NCI-H2171 (cell line): Measurements from ENCODE around the gene KRTAP9-2.
"Not testable (repeated sequence)": the region's sequence is repeated elsewhere in the genome, so short reads cannot be mapped to it uniquely, and the experiment has no call there.

Experiments used
- DNase-seq: peaks from one replicate; lab custom pipeline; 2025; lab: John Stamatoyannopoulos, UW

The KRTAP9-2 gene

DNA sequence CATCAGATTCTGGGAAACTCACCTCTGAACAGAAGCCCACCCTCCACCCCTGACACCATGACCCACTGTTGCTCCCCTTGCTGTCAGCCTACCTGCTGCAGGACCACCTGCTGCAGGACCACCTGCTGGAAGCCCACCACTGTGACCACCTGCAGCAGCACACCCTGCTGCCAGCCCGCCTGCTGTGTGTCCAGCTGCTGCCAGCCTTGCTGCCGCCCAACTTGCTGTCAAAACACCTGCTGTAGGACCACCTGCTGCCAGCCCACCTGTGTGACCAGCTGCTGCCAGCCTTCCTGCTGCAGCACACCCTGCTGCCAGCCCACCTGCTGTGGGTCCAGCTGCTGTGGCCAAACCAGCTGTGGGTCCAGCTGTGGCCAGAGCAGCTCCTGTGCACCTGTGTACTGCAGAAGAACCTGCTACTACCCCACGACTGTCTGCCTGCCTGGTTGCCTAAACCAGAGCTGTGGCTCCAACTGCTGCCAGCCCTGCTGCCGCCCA lies at the start of gene KRTAP9-2:
Gene KRTAP9-2, plus strand, starts transcription at position 51 of the 498 bp plus-strand sequence. Its CDS starts 7 bp downstream, at position 58.
- DNase-seq: not testable (repeated sequence)

DNA sequence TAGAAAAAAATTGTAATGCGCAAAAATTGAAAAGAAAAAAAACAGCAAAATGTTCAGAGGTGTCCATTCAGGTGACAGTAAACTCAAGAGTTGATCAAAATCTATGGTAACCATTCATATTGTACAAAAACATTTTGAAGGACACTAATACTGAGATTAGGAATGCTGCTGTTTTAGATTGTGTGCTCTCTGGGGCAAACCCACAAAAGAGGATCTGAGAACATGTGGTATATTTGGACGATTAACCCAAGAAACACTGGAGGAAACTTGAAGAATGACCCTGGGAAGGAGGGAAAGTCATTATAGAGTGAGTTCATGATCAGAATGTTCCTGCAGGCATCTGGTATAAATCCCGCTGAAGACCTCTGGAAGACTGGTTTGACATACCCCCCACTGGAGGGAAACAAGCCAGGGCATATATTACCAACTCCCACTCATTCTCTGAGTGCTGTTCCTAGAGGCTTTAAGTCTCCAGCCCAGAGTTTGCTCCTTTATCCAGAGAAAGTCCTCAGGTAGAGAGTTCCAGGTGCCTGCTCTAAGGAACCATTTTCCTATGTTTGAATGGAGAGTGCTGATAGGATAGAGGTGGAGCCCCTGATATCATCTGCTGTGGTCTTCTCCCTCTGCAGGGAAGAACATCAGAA lies 49.6 kb upstream of the KRTAP9-2 start:
- no peak for DNase-seq

DNA sequence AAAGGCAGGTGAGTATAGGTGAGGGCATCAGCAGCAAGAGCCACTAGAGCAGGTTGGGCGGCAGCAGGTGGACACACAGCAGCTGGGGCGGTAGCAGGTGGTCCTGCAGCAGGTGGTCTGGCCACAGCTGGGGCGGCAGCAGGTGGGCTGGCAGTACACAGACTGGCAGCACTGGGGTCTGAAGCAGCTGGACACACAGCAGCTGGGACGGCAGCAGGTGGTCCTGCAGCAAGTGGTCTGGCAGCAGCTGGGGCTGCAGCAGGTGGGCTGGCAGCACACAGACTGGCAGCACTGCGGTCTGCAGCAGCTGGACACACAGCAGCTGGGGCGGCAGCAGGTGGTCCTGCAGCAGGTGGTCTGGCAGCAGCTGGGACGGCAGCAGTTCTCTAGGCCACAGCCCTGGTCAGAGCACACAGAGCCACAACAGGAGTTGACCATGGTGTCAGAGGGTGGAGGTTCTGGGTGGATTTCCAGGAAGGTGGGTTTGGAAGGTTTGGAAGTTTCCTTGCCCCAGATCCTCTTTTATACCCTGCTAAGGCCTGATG lies 48.6 kb upstream of the KRTAP9-2 start, which contains the start of gene KRTAP4-2:
Gene KRTAP4-2, minus strand, starts transcription at position 495 of the 545 bp plus-strand sequence. Its CDS starts 57 bp downstream, at position 438.
- DNase-seq: no peak

- DNase-seq: no peak
Measured at GRCh38 chr17:41178341-41178740, 48.1 kb upstream of the KRTAP9-2 start.

GRCh38 chr17:41178843-41179616 lies 47.4 kb upstream of the KRTAP9-2 start:
- no peak for DNase-seq

- no peak for DNase-seq
Measured at GRCh38 chr17:41184480-41184961, 41.9 kb upstream of the KRTAP9-2 start, which contains the start of gene KRTAP4-1. Gene KRTAP4-1 (minus strand): TSS chr17:41184911. CDS start chr17:41184854, 57 bp downstream.

DNA sequence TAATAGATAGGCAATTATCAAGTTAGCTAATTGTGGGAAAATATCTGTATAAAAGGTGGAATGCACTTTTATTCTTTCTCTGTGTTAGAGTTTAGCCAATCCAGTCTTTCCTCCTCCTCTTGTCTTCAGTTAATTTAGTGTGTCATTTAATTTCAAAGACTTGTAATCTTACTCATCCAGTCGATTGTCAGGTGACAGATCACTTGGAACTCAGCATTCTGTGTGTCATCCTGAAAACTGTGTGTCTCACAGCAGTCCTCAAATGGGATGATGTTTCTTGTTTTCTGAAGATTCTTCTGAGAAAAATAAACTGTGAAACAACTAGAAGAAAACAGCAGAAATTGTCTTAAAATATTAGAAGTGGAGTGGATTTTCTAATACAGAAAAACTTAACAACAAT lies 41.4 kb upstream of the KRTAP9-2 start:
- DNase-seq: no peak

- DNase-seq: no peak
Measured at GRCh38 chr17:41186872-41187271, 39.6 kb upstream of the KRTAP9-2 start.

- not testable (repeated sequence) for DNase-seq
Measured at GRCh38 chr17:41189837-41190318, 36.6 kb upstream of the KRTAP9-2 start, which contains the start of gene KRTAP9-1. Gene KRTAP9-1 (plus strand): TSS chr17:41189887. CDS start chr17:41189887, 0 bp downstream.

- no peak for DNase-seq
Measured at GRCh38 chr17:41190328-41190727, 36.1 kb upstream of the KRTAP9-2 start.

GRCh38 chr17:41196068-41196467 lies 30.4 kb upstream of the KRTAP9-2 start:
- DNase-seq: no peak

DNA sequence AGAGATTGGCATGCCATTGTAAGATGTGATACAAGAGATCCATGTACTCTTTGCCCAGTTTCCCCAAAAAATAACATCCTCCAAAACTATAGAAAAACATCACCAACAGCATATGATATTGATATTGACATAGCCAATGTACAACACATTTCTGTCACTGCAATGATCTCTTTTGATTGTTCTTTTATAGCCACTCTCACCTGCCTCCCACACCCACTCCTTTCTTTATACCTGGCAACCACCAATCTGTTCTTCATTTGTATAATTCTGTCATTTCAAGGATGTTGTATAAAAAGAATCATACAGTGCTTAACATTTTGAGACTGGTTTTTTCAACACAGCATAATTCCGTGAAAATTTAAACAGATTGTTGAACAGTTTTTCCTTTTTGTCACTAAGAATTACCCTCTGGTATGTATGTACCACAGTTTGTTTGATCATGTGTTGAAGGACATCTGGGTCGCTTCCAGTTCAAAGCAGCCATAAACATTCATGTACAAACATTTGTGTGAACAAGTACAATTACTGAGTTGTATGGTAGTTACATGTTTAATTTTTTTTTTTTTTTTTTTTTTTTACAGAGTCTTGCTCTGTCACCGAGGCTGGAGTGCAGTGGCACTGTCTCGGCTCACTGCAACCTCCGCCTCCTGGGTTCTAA lies 26.9 kb upstream of the KRTAP9-2 start:
- no peak for DNase-seq

- no peak for DNase-seq
Measured at GRCh38 chr17:41211845-41212466, 14.5 kb upstream of the KRTAP9-2 start.

DNA sequence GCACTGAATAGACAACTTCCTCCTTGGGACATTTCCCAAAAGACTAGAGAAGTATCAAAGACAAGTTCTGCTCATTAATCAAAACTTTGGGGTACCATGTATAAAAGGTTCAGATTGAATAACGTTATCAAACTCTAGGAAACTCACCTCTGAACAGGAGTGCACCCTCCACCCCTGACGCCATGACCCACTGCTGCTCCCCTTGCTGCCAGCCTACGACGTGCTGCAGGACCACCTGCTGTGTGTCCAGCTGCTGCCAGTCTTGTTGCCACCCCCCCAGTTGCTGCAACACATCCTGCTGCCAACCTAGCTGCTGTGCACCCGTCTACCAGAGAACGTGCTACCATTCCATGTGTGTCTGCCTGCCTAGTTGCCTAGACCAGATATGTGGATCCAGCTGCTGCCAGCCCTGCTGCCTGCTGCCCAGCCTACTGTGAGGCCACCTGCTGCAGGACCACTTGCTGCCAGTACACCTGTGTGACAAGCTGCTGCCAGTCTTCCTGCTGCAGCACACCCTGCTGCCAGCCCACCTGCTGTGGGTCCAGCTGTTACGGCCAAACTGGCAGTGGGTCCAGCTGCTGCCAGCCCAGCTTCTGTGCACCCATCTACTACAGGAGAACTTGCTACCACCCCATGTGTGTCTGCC lies 13.8 kb upstream of the KRTAP9-2 start:
- no peak for DNase-seq

DNA sequence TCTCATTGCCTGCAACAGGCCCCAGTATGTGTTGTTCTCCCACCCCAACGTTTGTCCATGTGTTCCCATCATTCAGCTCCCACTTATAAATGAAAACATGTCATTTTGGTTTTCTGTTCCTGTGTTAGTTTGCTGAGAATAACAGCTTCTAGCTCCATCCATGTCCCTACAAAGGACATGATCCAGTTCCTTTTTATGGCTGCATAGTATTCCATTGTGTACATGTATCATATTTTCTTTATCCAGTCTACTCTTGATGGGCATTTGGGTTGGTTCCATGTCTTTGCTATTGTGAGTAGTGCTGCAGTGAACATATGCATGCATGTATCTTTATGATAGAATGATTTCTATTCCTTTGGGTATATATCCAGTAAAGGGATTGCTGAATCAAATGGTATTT lies 10.8 kb upstream of the KRTAP9-2 start:
- no peak for DNase-seq

DNA sequence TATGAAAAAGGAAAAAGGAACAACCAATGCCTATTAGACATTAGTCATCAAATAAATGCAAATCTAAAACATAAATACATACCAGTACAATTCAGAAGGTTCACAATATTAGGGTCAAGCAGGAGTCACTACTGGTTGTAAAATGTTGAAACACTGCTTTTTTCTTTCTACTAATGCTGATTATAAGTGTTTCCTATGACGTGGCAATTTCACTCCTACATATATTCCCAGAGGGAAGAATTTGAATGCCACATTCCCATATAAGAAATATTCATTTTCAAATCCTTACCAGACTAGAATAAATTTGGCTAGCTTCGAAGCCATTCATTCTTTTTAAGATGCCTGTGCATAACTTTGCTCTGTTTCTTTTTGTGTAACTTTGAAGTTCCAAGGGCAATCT lies 2.6 kb upstream of the KRTAP9-2 start:
- no peak for DNase-seq

DNA sequence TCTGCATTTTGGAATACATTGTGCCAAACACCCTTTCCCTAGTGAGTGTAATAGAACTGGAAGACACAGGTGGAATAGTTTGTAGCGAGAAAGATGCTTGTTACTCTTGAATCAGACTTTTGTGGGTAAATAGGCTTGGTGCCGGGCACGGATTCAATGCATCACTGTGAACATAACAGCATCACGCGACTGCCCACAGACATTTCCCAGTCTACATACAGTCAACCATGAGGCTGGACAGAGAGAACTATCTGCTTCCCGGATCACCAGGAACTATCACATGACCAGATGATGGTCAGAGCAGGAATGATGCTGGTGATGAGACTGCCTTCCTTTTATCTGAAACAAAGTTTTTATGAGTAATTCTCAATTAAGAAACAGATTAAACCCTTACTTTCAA lies 397 bp upstream of the KRTAP9-2 start:
- no peak for DNase-seq

DNA sequence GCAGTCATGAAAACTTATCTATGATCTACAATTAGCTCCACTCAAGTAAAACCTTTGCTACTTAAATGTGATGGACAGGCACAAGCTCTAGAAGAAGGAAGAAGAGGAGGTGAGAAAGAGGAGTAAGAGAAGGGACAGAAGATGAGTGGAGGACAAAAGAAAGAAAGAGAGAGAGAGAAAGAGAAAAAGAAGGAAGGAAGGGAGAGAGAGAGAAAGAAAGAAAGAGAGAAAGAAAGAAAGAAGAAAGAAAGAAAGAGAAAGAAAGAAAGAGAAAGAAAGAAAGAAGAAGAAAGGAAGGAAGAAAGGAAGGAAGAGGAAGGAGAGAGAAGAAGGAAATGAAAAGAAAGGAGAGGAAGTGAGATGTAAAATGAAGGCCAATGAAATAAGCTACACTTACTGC lies 3.6 kb downstream of the KRTAP9-2 start:
- DNase-seq: no peak

- DNase-seq: no peak
Measured at GRCh38 chr17:41231731-41232130, 5.3 kb downstream of the KRTAP9-2 start.

DNA sequence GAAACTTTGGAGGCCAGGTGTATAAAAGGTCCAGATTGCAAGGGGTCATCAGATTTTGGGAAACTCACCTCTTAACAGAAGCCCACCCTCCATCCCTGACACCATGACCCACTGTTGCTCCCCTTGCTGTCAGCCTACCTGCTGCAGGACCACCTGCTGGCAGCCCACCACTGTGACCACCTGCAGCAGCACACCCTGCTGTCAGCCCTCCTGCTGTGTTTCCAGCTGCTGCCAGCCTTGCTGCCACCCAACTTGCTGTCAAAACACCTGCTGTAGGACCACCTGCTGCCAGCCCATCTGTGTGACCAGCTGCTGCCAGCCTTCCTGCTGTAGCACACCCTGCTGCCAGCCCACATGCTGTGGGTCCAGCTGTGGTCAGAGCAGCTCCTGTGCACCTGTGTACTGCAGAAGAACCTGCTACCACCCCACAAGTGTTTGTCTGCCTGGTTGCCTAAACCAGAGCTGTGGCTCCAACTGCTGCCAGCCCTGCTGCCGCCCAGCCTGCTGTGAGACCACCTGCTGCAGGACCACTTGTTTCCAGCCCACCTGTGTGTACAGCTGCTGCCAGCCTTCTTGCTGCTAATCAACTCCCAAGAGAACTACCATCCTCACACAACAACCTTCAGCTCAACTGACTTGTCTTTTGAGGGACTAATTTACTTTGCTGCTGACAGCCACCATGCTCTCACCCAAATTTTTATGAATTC lies 6.1 kb downstream of the KRTAP9-2 start, which contains the start of gene KRTAP9-3:
Gene KRTAP9-3, plus strand, starts transcription at position 51 of the 707 bp plus-strand sequence. Its CDS starts 53 bp downstream, at position 104.
- DNase-seq: not testable (repeated sequence)
